HG02943 (cell line): ENCODE data around the gene ANKRD31.
"Not testable (repeated sequence)": the region's sequence is repeated elsewhere in the genome, so short reads cannot be mapped to it uniquely, and the experiment has no call there.

Source experiments
- ATAC-seq: cut with Tn5 transposase; IDR thresholded peaks from one replicate; pipeline ENCODE4 v1.9.1; 2021; ENCODE audit warnings: mild to moderate bottlenecking, low read depth, moderate library complexity; ENCODE audit not compliant: unreplicated experiment

Gene ANKRD31

DNA sequence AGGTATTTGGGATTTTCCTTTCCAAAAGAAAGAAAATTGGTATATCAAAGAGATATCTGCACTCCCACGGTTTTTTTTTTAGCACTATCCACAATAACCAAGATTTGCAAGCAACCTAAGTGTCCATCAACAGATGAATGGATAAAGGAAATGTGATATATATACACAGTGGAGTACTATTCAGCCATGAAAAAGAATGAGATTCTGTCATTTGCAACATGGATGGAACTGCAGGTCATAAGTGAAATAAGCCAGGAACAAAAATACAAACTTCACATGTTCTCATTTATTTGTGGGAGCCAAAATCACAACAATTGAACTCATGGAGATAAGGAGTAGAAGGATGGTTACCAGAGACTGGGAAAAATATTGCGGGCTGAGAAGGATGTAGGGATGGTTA lies 9.8 kb downstream of the ANKRD31 start:
- ATAC-seq = no peak

GRCh38 chr5:75225506-75225905 lies 11.2 kb downstream of the ANKRD31 start:
- ATAC-seq = no peak

GRCh38 chr5:75220787-75221186 lies 15.9 kb downstream of the ANKRD31 start:
- ATAC-seq = not testable (repeated sequence)

DNA sequence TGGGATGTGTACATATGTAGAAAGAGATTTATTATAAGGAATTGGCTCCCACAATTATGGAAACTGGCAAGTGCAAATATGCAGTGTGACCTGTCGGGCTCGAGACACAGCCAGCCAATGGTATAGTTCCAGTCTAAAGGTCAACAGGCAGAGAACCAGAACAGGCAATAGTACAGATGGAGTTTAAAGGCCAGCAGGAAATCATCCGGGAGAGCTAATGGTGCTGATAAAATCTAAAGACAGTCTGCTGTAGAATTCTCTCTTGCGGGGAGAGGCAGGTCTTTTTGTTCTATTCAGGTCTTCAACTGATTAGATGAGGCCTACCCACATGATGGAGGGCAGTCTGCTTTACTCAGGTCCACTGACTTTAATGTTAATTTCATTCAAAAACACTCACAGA lies 21.8 kb downstream of the ANKRD31 start:
- no peak for ATAC-seq

DNA sequence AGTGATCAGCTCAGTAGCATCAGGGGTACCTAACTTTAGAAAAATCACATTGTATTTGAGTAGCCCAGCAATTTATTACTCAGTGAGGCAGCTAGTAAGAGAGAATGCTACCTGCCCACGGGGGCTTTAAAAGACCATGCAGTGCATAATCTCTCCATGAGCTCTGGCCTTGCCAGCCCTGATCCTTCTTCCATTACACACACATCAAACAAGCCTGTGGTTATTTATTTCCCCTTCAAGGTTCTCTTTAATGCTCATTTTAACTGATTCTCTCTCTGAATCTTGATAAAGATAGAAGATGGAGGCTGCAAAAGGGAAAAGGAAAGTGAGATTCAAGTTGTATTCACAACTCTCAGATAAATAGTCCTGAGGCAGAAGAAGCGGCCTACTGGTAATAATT lies 22.3 kb downstream of the ANKRD31 start:
- no peak for ATAC-seq

GRCh38 chr5:75203604-75204003 lies 33.1 kb downstream of the ANKRD31 start:
- ATAC-seq = no peak

DNA sequence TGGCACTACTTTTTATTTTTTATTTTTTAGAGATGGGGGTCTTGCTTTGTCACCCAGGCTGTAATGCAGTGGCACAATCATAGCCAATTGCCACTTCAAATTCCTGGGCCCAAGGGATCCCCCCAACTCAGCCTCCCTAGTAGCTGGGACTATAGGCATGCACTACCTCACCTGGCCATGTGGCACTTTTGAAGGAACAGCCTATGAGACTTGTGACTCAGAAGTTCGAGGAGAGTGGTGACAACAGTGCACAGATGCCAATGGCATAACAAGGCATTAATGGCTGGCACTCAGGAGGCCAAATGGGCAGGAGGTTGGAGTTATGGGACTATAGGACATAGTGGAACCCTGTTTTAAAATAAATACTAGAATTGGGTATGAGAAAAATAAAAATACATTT lies 33.7 kb downstream of the ANKRD31 start:
- ATAC-seq = no peak

GRCh38 chr5:75200776-75201175 lies 35.9 kb downstream of the ANKRD31 start:
- no peak for ATAC-seq

DNA sequence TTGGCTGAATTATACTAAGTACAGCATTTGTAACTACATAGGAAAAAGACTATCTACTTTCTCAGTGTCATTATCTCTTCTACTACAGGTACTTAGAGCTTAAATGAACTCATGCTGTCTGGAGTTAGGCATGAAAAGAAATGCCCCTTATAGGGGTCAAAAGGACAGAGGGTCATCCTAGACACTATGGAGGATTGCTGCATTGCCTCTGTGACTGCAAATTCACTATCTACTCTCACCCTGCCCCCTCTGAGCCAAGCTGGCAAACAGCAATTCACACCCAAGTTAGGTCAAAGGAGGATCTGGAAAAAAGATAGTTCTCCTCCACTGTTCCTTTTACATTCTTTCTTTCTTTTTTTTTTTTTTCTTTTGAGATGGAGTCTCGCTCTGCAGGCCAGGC lies 36.7 kb downstream of the ANKRD31 start:
- no peak for ATAC-seq

- ATAC-seq = no peak
Observed at GRCh38 chr5:75199071-75199470, 37.6 kb downstream of the ANKRD31 start.

DNA sequence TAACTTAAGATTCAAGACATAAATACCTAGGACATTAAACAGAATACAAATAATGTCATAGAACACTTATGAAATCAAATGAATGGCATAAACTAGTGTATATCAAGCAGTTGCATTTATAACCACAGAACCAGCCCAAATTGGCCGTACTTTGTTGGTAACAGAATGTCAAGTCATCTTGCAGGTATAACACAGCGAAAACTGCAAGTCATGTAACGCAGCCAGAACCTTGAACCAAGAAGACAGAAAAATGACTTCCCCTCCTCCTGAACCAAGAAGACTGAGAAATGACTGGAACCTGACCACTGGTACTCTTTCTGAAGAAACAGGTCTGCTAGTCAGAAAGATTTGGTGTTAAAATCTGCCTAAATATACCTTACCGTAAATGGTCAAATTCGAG lies 38.9 kb downstream of the ANKRD31 start:
- no peak for ATAC-seq

GRCh38 chr5:75192804-75193203 lies 43.9 kb downstream of the ANKRD31 start:
- no peak for ATAC-seq

DNA sequence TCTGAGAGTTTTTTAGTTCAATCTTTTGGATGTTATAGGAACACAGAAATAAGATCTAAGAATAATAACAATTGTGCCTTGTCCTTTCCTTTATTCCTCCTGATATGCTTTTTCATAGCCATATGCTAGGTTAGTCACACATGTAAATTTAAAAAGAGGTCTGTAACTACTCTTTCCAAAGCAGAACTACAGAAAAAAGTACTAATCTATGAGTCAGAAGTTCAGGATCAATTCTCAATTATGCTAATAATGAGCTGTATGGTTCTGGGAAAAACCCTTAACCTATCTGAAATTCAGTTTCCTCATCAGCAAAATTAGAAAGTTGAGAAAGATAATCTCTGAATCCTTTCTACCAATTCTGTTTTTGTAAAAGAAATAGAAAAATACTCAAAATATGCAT lies 44.4 kb downstream of the ANKRD31 start:
- ATAC-seq = no peak

DNA sequence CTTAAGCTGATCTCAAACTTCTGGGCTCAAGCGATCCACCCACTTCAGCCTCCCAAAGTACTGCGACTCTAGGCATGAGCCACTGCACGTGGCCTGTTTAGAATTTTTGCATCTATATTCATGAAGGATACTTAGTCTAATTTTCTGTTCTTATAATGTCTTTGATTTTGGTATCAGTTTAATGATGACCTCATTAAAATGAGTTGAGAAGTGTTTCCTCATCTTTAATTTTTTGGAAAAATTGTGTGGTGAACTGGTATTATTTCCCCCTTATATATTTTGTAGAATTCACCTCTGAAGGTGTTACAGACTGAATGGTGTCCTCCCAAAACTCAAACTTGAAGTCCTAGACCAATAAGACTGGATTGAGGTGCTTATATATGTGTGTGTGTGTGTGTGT lies 46.5 kb downstream of the ANKRD31 start:
- no peak for ATAC-seq

- ATAC-seq = no peak
Observed at GRCh38 chr5:75189353-75189752, 47.3 kb downstream of the ANKRD31 start.

DNA sequence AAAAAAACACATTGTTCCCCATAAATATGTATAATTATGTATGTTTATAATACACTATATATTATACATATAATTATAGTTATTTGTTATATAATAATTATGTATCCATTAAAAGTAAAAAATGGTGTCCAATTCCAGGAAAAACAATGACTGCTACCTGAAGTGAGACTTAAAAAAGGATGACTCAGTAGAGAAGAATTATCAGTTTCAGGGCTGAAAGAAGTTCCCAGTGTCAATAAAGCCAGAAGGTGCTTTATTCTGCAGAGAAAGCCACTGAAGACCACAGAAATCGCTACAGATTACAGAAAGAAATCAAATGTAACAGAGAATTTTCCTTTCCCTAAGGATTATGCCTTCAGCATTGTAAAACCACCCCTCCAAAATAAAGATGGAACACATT lies 50.9 kb downstream of the ANKRD31 start:
- no peak for ATAC-seq

DNA sequence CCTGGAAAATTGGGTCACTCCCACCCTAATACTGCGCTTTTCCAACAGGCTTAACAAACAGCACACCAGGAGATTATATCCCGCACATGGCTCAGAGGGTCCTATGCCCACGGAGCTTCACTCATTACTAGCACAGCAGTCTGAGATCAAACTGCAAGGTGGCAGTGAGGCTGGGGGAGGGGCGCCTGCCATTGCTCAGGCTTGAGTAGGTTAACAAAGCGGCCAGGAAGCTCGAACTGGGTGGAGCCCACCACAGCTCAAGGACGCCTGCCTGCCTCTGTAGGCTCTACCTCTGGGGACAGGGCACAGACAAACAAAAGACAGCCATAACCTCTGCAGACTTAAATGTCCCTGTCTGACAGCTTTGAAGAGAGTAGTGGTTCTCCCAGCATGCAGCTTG lies 60.7 kb downstream of the ANKRD31 start:
- ATAC-seq = not testable (repeated sequence)

GRCh38 chr5:75174872-75175271 lies 61.8 kb downstream of the ANKRD31 start:
- ATAC-seq = not testable (repeated sequence)

GRCh38 chr5:75169516-75169915 lies 67.2 kb downstream of the ANKRD31 start:
- ATAC-seq = no peak

DNA sequence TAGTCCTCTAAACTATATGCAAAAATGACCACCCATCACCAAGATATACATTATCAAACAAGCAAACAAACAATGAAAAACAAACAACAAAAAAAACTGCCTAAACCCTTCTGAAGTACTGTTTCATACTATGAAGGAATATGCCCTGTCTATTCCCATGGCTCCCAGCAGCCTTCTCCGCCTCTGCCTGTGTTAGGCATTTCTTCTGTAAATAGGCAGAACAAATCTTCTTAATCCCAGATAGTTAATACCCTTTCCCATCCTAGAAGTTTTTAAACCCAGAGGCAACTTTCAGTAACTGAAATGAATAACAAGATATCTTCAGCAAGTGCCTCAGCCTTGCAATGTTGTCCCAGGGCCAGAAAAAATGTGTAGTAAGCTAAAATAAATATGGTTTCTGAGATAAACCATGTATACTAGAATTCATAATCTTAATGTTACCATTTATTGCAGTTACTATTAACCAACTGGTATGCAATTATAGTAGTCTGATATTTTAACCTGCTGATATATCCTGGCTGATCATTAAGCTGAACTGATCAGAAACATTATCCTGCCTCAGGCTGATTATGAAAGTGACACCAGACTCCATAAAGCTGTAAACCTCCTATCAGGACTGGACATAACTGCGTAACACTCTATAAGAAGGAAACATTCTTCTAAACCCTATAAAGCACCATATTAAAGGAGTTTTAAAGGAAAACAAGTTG lies 68.5 kb downstream of the ANKRD31 start:
- ATAC-seq = no peak

GRCh38 chr5:75167345-75167744 lies 69.3 kb downstream of the ANKRD31 start:
- ATAC-seq = no peak

GRCh38 chr5:75161508-75161907 lies 75.2 kb downstream of the ANKRD31 start:
- ATAC-seq = not testable (repeated sequence)

DNA sequence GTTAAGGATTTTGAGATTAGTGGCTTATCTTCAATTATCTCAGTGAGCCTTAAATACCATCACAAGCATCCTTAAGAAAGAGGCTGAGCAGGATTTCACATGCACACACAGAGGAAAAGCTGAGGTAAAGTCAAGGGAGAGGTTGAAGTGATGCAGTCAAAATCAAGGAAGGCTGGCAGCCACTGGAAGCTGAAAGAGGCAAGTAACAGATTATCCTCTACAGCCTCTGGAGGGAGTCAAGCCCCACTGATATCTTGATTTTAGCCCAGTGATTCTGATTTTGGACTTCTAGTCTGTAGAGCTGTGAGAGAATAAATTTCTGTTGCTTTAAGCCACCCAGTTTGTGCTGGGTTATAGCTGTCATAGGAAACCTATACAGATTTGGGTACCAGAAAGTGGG lies 80.1 kb downstream of the ANKRD31 start:
- no peak for ATAC-seq
